HFF-Myc (cell line): ENCODE data around the gene BEND7.
A peak's percentile ranks its signal among the peaks of the same experiment; 100 is the strongest.

Experiments
- DNase-seq: peaks from one replicate; pipeline ENCODE4 v3.0.0-alpha.2; 2011; ENCODE audit warnings: low read depth; ENCODE audit errors: extremely low read depth
- H3K4me3 ChIP-seq: replicated peaks from 2 replicates; pipeline ENCODE4 v1.5.1; 2011; ENCODE audit warnings: low read depth, mild to moderate bottlenecking, control low read depth, low read length
- CTCF ChIP-seq: IDR thresholded peaks from 2 replicates; pipeline ENCODE4 v1.5.1; 2012; ENCODE audit warnings: mild to moderate bottlenecking, low read depth, low read length, control low read depth; ENCODE audit errors: missing control alignments

The BEND7 gene

GRCh38 chr10:13449296-13449695 lies 79.5 kb downstream of the BEND7 start:
- H3K4me3 ChIP-seq, result no peak overlapping the region
- TF ChIP-seq CTCF, result no peak

GRCh38 chr10:13448216-13448615 lies 80.6 kb downstream of the BEND7 start:
- no peak for TF ChIP-seq CTCF
- no peak overlapping the region for H3K4me3 ChIP-seq
- DNase-seq, result no peak

More at GRCh38 chr10:13449296-13449695, 79.5 kb downstream of the BEND7 start:
- DNase-seq, result no peak

- no peak overlapping the region for H3K4me3 ChIP-seq
- TF ChIP-seq CTCF, result no peak
- DNase-seq, result no peak
Observed at GRCh38 chr10:13445656-13446400, 83.0 kb downstream of the BEND7 start.

DNA sequence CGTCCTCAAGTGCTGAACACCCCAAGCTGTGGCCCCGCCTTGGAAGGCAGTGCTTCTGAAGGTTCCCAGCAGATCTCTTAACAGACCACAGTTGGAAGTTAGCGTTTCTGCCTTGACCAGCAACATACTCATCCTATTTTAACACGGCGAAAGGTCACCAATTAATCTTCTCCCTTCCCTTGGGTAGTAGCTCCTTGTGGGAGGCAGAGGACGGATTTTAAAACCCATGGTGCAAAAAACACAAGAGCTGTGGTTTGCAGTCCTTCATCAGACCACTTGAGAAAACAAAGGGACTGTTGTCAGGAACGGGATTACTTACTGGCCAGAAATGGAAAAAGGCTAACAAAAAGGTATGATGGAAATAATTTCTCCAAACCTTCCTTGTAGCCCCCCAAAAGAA lies 87.3 kb downstream of the BEND7 start:
- no peak for DNase-seq
- TF ChIP-seq CTCF, result no peak
- H3K4me3 ChIP-seq, result no peak overlapping the region

- peak overlapping the region; percentile 6; the same call in 1 of the 2 replicates for H3K4me3 ChIP-seq
- no peak for DNase-seq
- TF ChIP-seq CTCF, result peak; percentile 96
Observed at GRCh38 chr10:13440185-13441061, 88.4 kb downstream of the BEND7 start.

- H3K4me3 ChIP-seq, result no peak overlapping the region; the same call in 1 of the 2 replicates
- no peak for DNase-seq
- TF ChIP-seq CTCF, result no peak
Observed at GRCh38 chr10:13439313-13440184, 89.3 kb downstream of the BEND7 start.
